KBM-7 (cell line): ENCODE data around the gene TEX28.
A peak's percentile ranks its signal among the peaks of the same experiment; 100 is the strongest.
"Not testable (repeated sequence)": the region's sequence is repeated elsewhere in the genome, so short reads cannot be mapped to it uniquely, and the experiment has no call there.

Experiments used
- DNase-seq: peaks from one replicate; pipeline ENCODE4 v3.0.0-alpha.2; 2015
- in situ Hi-C: fragments of 300-500 bp; cut with MboI; formaldehyde crosslinking; loops from 2 replicates; pipeline ENCODE4 v1.14.3; 2020; ENCODE audit warnings: low sequenced_read_pairs, low pct_unique_long_range_greater_than_20kb, mixed read lengths

Gene TEX28

DNA sequence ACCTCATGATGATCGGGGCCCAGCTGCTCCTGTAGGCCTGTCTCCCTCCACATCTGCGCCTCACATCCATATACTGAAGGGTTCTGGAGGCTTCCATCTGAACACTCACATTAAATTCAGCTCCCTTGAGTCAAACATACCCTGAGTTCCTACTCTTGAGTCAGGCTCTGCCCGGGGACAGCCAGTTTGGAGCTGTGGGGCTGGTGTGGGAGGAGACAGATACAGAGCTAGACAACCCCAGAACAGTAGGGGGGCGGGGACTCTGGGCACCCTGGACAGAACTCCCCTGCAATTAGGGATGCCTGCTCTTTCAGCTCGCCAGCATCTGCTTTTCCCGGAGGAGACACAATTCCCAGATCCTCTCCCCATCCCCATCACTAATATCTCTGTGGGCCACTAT, 31.9 kb downstream of the TEX28 start:
- DNase-seq, in situ Hi-C loops: not testable (repeated sequence)

DNA sequence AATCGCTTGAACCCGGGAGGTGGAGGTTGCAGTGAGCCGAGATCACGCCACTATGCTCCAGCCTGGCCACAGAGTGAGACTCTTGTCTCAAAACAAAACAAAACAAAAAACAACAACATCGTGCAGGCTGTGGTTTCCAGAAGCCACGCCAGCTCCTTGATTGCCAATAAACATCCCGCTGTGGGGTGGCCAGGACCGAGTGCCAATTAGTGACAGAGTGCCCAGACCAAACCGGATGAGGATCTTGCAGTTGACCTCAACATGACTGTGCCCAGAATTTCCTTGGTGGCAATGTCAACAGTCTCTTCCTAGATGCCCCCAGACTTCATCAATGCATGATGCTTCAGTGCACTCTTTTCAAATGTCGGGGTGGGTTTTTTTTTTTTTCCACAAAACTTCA, 36.2 kb downstream of the TEX28 start:
- DNase-seq, in situ Hi-C loops: not testable (repeated sequence)

DNA sequence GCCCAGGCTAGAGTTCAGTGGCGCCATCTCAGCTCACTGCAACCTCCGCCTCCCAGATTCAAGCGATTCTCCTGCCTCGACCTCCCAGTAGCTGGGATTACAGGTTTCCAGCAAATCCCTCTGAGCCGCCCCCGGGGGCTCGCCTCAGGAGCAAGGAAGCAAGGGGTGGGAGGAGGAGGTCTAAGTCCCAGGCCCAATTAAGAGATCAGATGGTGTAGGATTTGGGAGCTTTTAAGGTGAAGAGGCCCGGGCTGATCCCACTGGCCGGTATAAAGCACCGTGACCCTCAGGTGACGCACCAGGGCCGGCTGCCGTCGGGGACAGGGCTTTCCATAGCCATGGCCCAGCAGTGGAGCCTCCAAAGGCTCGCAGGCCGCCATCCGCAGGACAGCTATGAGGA, 37.6 kb downstream of the TEX28 start, which contains the start of gene OPN1MW3:
TSS of gene OPN1MW3 (plus strand) at position 301 of the 400 bp plus-strand sequence. CDS start at position 339, 38 bp downstream.
- in situ Hi-C loops = not testable (repeated sequence)

DNA sequence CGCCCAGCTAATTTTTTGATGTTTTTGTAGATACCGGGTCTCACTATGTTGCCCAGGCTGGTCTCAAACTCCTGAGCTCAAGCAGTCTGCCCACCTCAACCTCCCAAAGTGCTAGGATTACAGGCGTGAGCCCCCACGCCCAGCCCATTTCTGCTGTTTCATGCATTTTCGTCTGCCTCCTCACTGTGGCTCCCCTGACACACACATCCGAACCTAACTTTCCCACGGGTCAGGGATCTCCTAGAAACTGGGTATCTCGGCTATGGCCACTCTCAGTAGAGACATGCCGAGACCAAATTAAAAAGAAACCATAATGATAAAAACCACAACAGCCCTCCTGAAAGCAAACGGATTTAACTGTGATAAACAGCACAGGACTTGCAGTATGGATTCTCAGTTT, 46.8 kb downstream of the TEX28 start:
- DNase-seq, in situ Hi-C loops: not testable (repeated sequence)

More for the DNA sequence above, 37.6 kb downstream of the TEX28 start, which contains the start of gene OPN1MW3:
- DNase-seq = not testable (repeated sequence)

DNA sequence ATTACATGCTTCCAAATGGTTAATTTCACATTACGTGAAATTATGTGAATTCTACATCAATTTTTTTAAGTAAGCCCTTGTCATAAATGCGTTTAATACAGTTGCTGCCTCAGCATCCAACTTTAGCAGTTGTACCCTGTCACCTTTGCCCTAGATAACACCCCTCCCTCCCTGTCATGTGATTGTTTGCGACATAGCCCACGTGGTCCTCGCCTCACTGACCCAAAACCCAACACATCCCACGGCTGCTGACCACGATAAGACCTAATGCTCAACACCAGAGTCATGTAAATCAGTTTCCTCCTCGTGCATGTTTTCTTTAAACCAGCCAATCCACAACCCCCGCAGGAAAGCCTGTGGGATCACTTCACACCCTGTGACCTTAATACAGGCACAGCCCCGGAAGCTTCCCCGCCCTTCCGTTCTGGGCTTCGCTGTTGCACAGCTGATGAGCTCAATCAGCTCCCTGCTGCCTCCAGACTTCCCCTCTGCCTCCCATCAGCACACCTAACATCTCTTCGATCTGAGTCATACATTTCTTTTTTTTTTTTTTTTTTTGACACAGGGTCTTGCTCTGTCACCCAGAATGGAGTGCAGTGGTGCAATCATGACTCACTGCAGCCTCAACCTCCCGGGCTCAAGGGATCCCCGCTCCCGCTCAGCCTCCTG, 47.4 kb downstream of the TEX28 start:
- DNase-seq, in situ Hi-C loops: not testable (repeated sequence)

DNA sequence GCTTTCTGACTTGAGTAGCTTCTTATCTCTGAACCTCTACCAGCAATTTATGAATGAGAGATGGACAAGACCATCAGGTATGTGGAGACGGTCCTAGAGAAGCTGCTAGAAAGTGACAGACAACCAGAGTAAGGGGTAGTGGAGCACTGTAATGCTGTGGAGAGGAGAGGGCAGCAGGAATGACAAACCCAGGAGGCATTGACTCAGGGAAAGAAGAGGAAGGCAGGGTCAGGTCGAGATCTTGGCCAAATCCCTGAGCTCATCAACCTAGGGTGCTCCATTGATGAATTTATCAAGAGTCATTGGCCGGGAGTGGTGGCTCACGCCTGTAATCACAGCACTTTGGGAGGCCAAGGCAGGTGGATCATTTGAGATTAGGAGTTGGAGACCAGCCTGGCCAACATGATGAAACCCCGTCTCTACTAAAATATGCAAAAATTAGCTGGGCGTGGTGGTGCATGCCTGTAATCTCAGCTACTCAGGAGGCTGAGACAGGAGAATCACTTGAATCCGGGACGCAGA, 54.9 kb downstream of the TEX28 start:
- in situ Hi-C loops, DNase-seq: not testable (repeated sequence)

DNA sequence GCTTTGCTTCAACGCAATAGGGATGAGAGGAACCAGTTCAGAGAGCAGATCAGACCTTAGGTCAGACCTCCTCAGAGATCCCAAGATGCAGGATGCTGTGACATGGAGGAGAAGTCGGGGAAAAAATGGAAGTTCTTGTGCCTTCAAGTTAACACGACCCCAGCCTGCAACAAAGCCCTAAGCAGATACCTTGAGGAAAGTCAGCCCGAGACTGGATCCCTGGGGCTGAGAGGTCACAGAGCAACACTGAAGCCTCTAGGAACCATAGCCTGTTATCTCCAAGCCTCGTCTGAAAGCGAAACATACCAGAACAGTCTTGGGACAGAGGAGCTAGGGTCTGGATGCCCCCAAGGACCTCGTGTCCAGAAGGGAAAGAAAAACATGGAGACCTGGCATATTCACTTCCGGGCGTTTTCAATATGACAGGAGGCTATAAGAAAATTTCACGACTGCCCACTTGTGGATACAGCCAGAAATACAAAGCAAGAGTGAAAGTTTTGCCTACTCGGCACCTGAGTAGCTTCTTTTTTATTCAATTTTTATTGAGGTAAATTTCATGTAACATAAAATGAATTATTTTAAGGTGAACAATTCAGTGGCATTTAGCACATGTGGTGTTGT, 55.9 kb downstream of the TEX28 start:
- peak; percentile 18 for DNase-seq
- in situ Hi-C loops = not testable (repeated sequence)

DNA sequence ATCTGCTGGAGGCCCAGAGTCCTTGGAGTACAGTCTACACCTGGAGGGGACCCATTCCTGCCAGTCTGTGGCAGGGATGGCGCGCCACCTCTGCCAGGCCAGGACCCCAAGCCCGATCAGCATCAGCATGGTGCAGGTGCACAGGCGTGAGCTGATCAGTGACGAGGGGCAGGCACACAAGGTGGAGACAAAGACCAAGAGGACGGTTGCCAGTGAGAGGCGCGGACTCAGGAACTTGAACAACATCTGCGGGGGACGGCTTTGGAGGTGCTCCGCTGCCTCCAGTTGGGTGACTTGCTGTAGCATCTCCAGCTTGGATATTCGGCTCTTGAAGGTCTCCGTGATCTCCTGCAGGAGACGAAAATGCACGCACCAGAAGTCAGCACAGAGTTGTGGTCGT, 61.3 kb downstream of the TEX28 start:
- DNase-seq, in situ Hi-C loops: not testable (repeated sequence)

DNA sequence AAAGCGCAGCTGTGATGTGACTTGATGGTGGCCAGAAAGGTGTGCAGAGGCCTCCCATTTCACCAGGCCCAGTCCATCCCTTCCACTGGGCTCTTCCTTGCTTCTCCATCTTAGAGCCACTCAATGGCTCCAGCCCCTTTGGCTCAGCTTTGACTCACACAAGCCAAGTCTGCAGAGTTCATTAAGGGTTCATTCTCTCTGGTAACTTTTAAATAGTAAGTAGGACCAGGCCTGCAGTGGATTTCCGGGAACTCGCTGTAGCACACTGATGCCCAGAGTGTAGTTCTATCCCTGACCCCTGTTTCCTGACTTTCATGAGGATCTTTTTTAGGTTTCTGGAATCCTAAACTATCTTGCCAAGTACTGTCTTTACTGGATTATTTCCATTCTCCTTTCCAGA, 63.5 kb downstream of the TEX28 start:
- in situ Hi-C loops = not testable (repeated sequence)

DNA sequence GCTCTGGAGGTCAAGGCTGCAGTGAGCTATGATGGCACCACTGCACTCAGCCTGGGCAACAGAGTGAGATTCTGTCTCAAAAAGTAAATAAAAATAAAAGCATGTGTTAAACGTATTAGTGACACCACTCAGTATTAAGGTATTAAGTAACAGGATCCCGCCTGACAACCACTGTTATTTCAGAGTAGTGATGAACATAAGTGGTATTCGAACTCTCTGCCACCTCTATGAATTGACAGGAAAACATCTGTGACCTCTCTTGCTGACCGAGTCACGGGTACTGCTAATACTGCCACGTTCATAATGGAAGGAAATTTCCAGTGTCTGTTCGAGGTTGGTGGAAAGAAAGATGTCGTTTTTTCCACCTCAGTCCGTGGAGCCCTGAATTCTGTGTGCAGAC, 68.2 kb downstream of the TEX28 start:
- in situ Hi-C loops, DNase-seq: not testable (repeated sequence)

More for the DNA sequence above, 63.5 kb downstream of the TEX28 start:
- not testable (repeated sequence) for DNase-seq

DNA sequence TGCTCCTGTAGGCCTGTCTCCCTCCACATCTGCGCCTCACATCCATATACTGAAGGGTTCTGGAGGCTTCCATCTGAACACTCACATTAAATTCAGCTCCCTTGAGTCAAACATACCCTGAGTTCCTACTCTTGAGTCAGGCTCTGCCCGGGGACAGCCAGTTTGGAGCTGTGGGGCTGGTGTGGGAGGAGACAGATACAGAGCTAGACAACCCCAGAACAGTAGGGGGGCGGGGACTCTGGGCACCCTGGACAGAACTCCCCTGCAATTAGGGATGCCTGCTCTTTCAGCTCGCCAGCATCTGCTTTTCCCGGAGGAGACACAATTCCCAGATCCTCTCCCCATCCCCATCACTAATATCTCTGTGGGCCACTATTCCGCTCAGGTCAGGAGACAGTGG, 69.6 kb downstream of the TEX28 start:
- DNase-seq, in situ Hi-C loops: not testable (repeated sequence)
